ENCODE measurements around the gene SLC18A3.

- TF ChIP-seq CTCF (IDR thresholded peaks at IDR 0.05): no peak
- no peak for TF ChIP-seq POLR2AphosphoS5 (IDR thresholded peaks at IDR 0.05)
- TF ChIP-seq EP300 (IDR thresholded peaks at IDR 0.05): no peak
- TF ChIP-seq POLR2A (IDR thresholded peaks at IDR 0.05): no peak
These were observed 40.0 kb downstream of the SLC18A3 start for GRCh38 chr10:49649936-49650723.

Measured in sigmoid colon (tissue), 4 donors.